Fibroblast of pulmonary artery (primary cell): ENCODE results near the gene UQCRC1.

ENCODE experiments used
- DNase-seq: peaks from one replicate; pipeline ENCODE4 v3.0.0-alpha.2; 2010; ENCODE audit warnings: low read depth
- H3K4me3 ChIP-seq: replicated peaks from 2 replicates; pipeline ENCODE4 v1.5.1; 2011; ENCODE audit warnings: low read depth, mild to moderate bottlenecking, control low read depth, low read length, moderate library complexity
- TF ChIP-seq, protein P1 (sequence below): IDR thresholded peaks from 2 replicates; pipeline ENCODE4 v1.5.1; 2011; ENCODE audit warnings: mild to moderate bottlenecking, control low read depth, low read length, inconsistent platforms; ENCODE audit errors: missing control alignments

UQCRC1 gene

DNA sequence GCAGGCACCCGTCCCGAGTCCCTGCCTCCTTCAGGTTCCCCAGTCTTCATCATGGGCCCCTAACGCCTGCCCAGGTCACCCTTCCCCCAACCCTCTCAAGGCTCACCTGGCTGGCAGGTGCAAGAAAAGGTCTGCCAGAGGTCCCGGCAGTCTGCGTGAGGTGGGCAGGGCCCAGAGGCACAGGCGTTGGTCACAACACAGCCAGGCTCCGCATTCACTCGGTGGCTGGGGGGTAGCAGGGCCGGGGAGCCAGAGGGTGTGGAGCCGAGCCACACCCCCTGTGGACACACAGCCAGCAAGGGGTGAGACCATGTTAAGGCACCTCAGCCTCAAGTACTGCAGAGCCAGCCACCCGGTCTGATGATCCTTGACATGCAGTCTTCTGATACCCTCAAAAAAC is 42.3 kb upstream of the UQCRC1 start:
- TF ChIP-seq, protein P1, sequence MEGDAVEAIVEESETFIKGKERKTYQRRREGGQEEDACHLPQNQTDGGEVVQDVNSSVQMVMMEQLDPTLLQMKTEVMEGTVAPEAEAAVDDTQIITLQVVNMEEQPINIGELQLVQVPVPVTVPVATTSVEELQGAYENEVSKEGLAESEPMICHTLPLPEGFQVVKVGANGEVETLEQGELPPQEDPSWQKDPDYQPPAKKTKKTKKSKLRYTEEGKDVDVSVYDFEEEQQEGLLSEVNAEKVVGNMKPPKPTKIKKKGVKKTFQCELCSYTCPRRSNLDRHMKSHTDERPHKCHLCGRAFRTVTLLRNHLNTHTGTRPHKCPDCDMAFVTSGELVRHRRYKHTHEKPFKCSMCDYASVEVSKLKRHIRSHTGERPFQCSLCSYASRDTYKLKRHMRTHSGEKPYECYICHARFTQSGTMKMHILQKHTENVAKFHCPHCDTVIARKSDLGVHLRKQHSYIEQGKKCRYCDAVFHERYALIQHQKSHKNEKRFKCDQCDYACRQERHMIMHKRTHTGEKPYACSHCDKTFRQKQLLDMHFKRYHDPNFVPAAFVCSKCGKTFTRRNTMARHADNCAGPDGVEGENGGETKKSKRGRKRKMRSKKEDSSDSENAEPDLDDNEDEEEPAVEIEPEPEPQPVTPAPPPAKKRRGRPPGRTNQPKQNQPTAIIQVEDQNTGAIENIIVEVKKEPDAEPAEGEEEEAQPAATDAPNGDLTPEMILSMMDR, result no peak
- no peak overlapping the region for H3K4me3 ChIP-seq
- DNase-seq, result no peak

DNA sequence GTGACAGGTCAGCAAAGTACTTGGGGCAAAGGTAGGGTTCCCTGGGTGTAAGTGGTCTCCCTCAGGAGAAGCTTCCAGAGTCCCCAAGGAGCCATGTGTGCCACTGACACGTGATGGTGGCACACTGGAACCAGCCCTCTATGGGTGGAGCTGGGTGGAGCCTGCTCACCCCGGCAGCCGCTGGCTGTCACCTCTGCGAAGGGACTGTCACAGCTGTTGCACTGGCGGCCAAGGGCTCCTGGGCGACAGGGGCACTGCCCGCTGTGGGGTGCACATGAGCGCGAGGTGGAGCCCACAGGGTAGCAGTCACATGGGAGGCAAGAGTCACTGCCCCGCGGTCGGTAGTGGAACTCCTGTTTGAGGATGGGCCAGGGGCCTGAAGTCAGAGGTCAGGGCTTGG is 41.3 kb upstream of the UQCRC1 start:
- no peak overlapping the region for H3K4me3 ChIP-seq
- TF ChIP-seq, protein P1, result no peak
- no peak for DNase-seq

DNA sequence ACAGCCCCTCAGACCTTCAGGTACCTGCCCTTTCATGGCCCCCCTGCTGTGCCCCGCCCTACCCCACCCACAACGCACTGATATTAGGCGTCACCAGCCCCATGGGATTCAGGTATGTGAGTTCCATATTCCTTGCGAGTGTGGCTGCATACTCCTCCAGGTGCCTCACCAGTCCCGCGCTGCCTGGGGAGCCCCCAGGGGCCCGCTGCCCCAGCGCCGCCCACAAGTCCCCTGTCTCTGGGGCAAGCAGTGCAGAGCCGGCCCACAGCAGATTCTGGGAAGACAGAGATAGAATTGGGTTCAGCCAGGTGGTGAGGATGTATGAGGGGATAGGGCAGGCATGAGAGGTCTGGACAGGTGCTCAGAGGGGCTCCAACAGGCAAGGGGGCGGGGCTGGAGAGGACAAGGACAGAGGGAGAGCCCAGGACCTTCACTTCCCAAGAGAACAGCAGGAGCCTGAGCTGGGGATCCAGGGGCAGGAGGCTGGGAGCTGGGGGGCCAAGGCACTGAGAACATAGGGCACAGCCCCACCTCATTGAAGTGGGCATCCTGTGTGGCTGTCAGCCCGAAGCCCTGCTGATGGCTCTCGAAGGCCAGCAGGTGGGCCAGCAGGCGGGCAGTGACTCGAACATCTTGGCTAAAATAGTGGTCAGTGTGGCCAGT is 38.9 kb upstream of the UQCRC1 start:
- H3K4me3 ChIP-seq, result no peak overlapping the region
- TF ChIP-seq, protein P1, result no peak
- DNase-seq, result no peak

DNA sequence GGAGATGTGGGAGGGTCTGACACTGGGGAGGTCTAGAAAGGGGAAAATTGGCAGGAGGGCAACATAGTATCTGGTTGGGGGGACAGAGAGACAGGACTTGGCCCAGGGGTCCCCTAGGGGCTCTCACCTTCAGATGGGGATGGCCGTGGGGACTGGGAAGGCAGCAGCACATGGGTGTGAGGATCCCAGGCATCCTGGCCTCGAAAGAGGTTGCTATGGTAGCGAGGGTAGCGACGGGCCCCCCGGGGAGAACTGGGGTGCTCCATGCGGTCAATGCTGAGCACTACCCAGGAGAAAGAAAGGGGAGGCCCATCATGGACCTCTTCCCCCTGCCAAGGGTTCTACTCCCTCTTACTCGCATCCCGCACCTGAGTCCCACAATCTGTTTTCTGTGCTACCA is 38.3 kb upstream of the UQCRC1 start:
- TF ChIP-seq, protein P1, result no peak
- DNase-seq, result no peak
- H3K4me3 ChIP-seq, result no peak overlapping the region

DNA sequence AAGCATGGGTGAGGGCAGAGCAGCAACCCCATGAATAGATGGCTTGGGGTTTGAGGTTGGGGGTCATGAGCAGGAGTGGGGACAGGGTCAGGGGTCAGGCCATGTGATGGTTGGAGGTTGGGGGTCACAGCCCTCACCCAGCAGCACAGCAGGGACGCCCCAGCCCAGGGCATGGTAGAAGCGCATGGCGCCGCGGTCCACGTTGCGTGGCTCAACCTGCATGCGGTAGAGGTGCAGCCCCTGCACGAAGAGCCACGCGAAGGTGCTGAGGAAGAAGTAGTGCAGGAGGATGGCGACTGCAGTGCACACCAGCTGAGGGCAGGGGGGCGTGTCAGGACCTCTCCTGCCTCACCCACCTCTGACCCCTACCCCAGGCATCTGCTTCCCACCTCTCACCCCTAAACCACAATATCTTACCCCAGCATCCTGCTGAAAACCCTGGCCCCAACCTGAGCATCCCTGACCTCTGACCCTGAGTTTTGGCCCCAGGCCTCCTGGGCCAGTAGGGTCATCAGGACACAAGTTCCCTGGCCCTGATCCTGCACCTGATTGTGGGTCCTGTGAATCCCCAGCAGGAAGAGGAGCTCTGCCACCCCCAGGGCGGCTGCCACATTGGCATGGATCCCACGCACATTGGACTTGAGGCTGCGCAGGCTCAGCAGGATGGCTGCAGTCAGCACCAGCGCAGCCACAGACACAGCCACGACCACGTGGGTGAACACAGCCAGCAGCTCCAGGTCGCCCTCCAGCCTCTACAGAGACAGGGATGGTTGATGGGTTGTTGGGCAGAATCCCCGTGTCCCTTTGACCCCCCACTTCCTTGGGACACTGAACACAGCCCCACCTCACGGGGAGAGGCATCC is 35.7 kb upstream of the UQCRC1 start:
- no peak for DNase-seq
- H3K4me3 ChIP-seq, result no peak overlapping the region
- TF ChIP-seq, protein P1, result no peak

DNA sequence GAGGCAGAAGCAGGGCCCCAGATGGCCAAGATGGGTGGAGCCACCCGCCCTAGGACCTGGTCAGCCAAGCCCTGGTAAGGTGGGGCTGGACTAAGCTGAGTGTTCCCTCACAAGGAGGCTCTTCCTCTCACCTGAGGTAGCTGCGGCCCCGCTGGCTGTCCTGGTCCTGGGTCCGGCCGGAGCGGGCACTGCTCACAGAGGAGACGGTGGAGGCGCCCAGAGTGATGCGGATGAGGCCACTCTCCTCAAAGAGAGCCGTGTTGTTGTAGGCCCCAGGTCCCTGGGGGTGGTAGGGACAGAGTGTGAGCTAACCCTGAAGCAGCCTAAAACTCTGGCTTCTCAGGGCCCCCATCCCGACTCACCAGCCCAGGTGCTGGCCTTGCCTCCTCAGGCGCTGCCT is 33.2 kb upstream of the UQCRC1 start:
- H3K4me3 ChIP-seq, result no peak overlapping the region
- TF ChIP-seq, protein P1, result no peak
- DNase-seq, result no peak

DNA sequence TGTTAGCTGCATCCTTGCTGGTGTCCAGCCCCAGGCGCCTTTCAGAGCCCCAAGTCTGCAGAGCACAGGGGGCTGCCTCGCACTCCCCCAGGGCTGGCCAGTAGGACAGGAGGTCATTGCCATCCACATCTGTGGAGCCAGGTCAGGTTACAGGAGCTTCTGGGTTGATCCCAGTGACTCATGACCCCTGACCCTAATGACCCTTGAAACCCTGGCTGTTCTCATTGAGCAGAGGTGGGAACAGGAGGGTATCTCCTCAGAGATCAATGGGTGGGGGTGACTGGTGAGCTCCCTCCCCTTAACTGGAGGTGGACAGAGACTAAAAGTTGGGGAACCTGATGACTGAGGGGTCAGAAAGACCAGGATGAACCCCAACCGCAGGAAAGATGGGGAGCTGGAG is 31.9 kb upstream of the UQCRC1 start:
- no peak overlapping the region for H3K4me3 ChIP-seq
- TF ChIP-seq, protein P1, result no peak
- no peak for DNase-seq
